Stimulated activated CD4-positive, alpha-beta T cell treated with anti-CD3 and anti-CD28 coated beads, Interleukin-1b, Interleukin-23, amount 100 ng/mL, for 1 hour (primary cell): ENCODE measurements around the gene C9orf72.
"Not testable (repeated sequence)": the region's sequence is repeated elsewhere in the genome, so short reads cannot be mapped to it uniquely, and the experiment has no call there.

ENCODE experiments used
- DNase-seq, 2 donors: peaks; one replicate each; pipeline ENCODE4 v3.0.0-alpha.2; 2020; ENCODE audit warnings: low read depth in 2 of 2

C9orf72 gene

DNA sequence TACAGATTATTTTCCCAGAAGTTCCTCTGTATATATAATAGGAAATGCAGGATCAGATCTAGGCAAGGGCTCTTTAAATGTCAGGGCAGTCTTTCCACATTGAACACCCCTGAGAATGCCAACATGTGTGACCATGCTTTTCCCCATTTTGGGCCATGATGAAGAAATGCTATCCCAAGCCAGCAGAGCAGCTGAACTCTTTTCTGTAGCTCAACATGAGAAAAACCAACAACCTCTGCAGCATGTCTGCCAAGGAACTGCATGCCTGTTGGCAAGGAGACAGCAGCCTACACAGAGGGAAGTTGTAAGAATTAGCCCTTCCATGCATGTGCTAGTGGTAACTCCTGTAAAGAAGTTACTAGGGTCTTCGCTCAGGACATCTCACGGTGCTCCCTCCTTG, 58.7 kb downstream of the C9orf72 start:
- no peak for DNase-seq

DNA sequence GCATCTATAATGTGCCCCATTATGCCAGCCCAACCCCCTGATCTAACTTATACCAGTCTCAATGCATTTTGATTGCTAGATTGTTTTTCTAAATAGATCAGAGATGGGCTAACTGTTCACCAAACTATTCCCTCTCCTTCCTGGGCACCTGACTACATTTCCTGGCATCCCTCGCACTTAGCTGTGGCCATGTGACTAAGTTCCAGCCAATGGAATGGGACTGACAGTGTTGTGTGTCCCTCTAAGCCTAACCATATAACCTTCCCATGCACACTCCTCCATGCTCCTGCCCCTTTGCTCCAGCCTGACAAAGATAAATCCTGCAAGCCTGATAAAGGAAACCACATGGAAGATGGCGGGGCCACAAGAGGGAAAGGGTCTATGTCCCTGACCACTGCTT, 61.5 kb downstream of the C9orf72 start:
- DNase-seq = no peak

GRCh38 chr9:27510780-27511179, 62.5 kb downstream of the C9orf72 start:
- no peak for DNase-seq

- DNase-seq = no peak
Measured at GRCh38 chr9:27506981-27507380, 66.3 kb downstream of the C9orf72 start.

DNA sequence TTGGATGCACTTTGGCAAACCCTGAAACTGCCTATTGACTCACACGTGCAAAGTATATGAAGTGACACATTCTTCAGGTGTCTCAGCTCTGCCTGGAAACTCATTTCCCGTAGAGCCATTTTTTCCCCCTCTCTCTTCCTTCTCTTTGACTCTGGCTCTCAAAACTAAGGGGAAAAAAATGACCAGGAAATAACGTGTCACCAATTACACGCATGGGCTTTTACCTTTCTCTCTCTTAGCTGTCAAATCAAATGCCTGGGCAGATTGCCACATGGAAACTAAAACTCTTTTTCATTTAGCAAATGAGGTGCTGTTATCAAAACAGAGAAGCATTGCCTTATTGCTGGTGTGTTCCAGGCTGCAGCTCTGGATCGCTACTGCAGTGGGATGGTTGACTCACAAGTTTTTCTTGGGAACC, 67.5 kb downstream of the C9orf72 start:
- no peak for DNase-seq

GRCh38 chr9:27504259-27504658, 69.0 kb downstream of the C9orf72 start:
- DNase-seq = no peak

GRCh38 chr9:27503623-27504022, 69.7 kb downstream of the C9orf72 start:
- DNase-seq = no peak

- not testable (repeated sequence) for DNase-seq
Measured at GRCh38 chr9:27500902-27501301, 72.4 kb downstream of the C9orf72 start.

DNA sequence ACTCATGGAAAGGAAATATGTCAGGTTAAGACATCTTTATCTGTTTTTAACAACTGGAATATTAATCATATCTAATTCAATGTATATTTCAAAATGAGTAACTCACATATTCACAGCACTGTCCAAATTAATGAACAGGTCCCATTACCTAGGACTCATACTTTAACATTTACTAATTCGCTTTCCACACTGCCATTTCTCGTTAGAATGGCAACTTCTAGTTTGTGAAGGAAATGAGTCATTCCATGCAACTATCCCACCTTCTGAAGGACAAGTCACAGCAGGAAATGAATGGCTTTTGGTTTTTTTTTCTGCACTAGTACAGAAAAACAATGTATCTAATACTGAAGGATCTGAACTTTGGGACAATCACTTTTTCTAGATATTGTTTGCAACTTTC, 73.8 kb downstream of the C9orf72 start:
- no peak for DNase-seq

GRCh38 chr9:27497883-27498417, 75.3 kb downstream of the C9orf72 start:
- no peak for DNase-seq
